GM18858 (cell line): ENCODE results near the gene RTL5.

Experiments used
- ATAC-seq: cut with Tn5 transposase; IDR thresholded peaks from one replicate; pipeline ENCODE4 v1.9.1; 2021; ENCODE audit not compliant: unreplicated experiment

Gene RTL5

DNA sequence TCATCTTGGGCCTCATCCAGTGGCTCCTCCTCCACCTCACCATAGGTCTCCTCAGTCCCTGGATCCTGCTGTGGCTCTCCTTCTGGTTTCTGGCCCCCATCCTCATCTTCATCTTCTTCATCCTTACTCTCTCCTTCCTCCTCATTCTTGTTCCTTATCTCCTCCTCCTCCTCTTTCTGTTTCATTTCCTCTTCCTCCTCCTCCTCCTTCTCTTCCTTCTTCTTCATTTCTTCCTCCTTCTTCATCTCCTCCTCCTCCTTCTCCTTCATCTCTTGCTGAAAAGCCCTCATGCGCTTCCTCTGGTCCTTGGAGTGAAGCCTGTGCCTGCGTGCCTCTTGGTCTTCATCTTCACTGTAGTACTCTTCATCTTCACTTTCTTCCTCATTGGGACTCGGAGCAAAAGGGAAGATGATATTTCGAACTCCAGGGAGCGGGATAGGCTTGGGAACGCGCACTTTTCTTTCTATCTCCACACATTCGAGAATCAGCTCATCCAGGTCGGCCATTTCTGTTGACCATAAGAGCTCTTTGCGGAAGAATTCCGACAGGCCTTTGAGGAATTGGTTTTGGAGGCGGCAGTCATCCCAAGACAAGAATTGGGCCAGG is 1.5 kb downstream of the RTL5 start:
- ATAC-seq = no peak

DNA sequence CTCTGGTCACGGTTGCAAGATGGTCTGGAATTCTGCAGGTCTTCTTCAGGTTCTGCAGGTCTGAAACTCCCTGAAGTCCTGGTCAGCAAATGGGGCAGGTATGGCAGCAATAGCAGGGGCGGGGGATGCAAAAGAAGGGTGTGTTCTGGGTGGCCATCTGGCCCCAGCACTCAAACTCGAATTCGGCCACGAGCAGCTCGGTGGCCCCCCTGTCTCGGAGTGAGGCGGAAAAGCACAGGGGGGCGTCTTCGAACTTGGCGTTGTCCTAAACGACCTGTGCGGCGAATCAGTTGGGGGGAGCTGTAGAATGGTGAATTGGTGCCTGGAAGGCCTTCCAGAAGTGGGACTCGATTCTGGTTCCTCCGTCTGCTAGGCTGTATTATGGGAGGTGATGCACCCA is 2.1 kb downstream of the RTL5 start:
- no peak for ATAC-seq

DNA sequence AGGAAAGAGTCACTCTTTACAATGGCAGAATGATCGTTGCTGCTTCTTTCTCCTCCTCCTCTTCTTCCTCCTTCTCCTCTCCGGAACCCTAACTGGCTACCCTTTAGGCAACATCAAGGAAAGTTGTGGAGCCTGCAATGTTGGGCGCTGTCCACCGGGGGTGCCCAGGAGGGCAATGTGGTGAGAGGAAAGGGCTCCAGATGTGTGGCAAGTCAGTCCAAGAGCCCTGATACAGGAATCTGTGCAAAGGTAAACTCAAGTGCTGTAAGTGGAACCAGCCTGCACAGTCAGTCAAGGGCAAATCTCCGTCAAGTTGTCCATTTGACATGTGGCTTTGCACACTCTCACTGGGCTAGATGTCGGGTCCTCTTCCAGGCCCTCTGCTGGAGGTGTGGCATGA is 2.8 kb downstream of the RTL5 start:
- no peak for ATAC-seq

DNA sequence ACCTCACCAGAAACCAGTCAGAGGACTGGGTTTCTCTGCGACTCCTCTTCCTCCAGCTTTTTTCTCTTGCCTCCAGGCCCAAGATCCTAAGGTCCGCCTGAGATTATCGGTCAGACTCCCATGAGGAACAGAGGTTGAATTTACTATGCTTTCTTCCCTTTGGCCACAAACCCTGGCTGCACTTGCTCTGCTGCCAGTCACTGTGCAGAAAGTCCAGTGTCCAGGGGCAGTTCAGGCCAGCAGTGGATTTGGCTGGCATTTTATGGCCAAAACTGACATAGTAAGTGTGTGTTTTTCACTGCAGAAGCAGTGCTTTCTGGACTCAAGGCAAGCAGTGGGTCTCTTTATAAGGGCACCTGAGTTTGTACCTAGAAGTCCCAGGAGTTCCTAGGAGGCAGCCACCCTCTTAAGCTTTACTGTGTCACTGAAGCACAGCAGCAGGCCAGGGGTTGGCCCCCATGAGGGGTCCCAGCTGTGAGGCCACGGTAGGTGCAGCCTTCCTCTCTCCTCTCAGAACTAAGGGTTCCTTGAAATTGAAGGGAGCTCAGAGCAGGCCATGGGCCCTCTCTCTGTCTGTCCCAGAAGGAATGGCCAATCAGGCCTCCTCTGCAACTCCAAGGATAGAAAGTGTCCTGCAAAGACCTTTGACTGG is 3.4 kb downstream of the RTL5 start:
- ATAC-seq = no peak

DNA sequence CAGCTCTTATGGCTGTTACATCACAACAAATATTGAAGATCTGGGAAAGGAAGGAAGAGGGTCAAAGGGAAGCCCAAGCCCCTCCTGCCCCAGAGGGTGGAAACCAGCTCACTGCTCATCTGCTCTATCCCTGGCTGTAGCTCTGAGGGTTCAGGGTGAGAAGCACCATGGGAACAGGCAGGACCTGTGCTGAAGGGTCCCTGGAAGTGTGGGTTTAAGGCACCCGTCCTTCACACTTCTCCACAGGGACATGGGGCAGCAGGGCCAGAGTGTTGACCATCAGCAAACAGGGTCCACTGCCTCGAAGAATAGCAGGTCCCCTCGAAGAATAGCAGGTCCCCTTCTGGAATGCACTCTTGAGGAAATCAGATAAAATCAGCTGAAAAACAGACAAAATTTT is 4.4 kb downstream of the RTL5 start:
- no peak for ATAC-seq

DNA sequence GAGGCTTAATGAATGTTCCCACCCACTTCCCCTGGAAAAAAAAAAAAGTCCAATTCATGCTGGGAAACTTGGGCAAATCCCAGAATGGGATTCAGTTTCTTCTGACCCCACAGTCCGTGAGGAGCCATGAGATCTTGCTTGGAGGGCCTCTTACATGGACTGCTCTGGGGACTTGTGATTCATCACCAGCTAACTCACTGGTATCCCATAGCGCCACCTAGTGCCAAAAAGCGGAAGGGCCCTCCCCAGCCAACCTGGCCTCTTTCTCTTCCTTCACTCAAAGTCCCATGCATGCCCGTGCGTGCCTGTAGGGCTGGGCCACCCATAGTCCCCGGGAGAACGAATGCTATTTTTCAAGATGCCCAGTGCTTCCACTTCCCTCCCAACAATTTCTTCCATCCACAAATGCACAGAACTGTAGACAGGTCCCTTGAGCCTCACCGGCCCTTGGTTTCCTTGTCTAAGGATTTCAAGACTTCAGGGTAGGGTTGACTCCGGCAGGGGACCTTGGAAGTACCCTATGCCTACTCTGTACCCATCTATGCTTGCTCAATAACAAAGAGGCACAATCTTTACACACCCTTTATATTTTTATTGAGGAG is 5.1 kb downstream of the RTL5 start:
- ATAC-seq = peak; percentile 44

DNA sequence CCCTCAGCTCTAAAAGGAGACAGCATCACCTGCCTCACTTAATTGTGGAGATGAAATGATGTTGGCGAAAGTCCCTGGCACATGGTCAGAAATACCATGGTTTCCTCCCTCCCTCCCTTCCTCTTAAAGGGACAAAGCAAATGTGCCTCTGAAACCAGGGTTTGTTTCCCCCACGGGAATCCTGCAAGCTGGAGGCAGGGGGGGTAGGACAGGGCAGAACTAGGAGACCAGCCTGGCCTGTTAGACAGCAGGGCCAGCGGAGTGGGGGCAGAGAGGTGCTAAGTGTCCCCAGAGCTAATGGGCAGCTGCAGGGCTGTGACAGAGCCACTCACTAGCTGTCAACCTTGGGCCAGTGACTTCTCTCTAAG is 5.7 kb downstream of the RTL5 start:
- no peak for ATAC-seq

DNA sequence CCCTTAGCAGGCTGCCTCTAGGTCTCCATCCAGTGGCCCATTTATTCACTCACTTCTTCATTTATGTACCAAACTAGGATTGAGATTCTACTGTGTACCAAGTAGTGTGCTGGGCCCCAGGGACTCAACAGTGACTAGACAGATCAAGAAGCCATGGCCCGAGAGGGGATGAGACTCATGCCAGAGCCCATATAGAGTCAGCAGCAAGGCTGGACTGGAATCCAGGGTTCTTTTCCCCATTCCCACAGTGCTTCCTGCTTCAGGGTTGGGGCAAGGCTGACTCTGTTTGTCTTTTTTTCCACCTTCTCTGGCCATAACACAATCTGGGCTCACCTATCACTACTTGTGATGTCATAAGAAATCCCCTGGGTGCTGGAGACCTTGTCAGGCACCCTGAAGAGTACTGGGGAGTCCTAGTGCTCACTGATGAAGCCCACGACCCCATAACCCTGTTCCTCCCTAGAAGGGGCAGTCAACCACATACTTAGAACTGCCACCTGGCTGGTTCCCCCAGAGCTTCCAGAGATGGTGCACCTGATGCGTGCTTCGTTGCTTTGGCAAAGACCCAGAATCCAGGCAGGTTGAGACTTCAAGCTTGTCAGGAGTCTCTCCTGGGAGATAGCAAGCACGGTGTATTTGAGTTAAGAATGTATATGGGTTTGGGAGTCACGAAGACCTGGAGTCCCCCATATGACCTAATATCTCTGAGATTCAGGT is 6.2 kb downstream of the RTL5 start:
- no peak for ATAC-seq

DNA sequence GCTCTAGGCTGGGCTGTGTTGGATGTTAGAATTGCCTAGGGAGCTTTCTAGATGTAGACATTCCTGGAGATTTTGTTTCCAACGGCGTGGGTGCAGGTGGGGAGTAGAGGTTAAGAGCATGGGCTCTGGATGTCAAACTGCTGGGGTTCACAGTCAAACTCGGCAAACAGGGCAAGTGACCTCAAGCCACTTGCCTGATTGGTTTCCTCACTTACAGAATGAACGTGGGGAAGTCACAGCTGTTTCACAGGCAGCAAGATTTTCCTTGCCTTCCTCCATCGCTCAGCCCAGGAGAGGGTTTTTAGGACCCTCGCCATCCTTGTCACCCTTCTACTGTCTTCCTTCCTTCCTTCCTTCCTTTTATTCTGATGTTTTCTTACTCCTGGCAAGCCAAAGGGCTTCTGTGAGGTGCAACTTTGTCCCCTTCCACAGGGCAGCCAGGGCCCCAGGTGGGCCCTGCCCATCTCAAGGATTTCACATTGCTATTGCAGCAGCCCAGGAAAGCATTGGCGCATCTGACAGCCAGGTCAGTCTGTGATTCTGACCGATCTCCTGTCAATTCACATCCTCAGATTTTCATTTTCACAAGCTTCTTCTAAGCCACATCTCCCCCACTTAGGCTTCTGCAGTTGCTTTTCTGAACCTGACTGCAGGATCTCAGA is 7.0 kb downstream of the RTL5 start:
- ATAC-seq = no peak

DNA sequence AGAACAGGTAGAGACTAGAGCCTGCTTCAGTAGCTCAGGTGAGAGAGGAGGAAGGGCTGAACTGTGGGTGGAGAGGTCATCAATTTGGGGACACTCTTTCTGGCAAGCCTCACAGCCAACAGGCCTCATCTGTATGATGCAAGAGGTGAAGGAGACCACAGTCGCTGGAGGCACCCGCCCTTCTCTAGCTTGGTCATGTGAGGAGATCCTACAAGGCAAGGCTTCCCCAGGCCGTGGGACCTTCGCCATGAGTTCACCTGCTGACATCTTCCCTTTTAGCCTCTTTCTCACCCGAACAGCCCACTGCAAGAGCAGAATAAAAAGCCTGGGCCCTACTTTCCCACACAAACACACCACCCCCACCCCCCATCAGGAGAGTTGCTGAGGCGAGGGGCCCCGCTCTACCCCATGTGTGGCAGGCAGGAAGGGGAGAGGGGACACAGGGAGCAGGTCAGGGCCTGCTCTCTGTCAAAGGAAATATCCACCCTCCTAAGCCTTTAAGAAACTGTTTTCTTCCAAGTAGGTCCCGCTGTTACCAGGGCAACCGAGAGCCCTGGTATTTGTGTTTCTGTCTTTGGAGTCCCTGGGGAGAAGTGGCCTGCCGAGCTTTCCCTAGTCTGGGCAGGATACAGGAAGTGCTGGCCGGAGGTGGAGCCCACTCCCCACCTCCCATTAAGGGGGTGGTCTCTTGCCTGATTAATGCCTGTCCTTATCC is 8.1 kb downstream of the RTL5 start:
- ATAC-seq = no peak

DNA sequence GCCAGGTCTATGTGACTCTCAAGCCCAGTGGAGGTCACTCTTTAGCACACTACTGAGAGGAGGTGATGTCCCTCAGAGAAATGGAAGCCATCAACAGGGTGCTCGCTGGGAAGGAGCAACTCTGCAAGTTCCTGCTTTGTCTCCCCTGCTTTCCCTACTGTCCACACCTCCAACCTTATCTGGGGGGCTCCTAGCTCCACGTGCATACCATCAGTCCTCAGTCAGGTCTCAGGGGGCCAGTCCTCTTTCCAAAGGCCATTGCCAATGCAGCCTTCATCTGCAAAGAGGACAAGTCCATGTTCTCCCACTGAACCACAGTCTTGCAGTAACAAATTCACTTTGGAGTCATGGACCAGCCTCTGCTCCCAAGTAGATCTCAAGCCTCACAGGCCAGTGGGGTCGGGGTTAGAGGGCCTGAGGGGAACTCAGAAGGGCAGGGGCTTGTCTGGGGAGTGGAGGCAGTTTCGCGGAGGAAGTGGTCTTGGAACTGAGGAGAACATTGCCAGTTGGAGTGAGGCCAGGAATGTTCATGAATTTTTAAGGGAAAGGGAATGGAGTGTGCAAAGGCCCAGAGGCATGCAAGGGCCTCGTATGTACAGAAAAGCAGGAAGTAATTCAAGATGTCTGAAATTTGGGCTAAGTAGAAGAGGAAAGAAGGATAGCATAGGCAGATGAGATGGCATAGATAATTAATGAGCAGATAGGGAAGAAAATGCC is 8.9 kb downstream of the RTL5 start:
- ATAC-seq = no peak

DNA sequence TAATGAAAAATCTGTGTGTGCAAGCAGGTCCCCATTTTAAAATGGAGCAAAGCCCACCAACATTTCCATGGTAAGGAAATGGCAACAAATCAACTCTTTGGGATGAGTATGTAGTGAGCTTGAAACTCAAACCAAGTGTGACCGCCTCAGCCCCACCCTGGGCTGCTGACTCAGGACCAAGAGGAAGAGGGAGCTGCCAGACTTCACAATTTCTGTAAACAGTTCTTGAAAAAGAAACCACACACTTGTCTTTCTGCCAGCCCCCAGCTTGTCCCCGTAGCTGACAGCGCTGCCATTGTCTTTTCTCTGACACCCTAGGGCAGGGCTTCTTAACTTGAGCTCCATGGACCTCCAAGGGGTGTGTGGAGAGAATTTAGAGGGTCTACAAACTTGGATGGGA is 10.3 kb downstream of the RTL5 start:
- no peak for ATAC-seq

DNA sequence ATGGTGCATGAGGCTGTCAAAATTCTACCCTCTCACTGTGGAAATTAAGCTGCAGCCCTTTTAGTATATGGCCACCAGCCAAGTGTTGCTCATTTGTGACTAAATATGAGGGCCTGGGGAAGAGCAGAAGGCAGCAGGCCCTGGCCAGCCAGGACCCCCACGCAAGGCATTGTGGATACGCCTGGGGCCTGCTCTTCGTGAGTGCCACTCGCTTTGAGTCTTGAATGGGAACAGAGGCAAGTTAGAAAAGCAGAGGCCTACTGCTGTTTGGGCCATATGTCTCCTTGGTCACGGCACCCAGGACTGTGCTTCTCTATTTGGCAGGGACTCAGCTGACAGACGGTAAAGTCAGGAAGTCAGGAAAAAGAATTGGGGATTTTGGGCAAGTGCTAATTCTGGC is 10.9 kb downstream of the RTL5 start:
- ATAC-seq = no peak

DNA sequence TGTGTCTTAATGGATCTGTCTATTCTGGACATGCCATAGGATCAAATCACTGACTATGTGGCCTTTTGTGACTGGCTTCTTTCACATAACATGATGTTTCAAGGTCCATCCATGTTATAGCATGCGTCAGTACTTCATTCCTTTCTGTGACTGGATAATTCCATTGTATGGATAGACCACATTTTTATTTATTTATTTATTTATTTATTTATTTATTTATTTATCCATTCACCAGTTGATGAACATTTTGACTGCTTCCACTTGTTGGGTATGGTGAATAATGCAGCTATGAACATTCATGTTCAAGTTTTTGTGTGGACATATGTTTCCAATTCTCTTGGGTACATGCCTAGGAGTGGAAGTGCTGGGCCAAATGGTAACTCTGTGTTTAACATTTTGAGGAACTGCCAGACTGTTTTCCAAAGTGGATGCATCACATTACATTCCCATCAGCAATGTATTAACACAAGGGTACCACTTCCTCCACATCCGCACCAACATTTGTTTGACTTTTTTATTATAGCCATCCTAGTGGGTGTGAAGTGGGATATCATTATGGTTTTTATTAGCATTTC is 14.0 kb downstream of the RTL5 start:
- no peak for ATAC-seq

DNA sequence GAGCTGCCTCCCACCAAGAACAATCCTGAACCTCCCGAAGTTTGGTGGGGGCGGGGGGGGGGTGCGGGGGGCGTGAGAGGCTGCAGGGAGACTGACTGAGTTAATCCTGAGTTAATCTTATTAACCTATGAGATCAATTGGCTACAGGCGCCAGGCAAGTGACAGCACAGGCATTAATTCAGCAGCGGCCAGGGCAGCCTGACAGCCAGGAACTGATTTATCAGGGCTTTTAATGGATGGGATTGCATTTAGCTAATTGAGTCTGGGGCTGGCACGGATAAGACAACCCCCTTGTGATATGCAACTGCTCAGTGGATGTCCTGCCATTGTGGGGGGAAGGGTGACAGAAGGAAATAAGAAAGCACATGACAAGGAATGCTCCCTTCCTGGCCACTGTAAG is 16.3 kb downstream of the RTL5 start:
- no peak for ATAC-seq

DNA sequence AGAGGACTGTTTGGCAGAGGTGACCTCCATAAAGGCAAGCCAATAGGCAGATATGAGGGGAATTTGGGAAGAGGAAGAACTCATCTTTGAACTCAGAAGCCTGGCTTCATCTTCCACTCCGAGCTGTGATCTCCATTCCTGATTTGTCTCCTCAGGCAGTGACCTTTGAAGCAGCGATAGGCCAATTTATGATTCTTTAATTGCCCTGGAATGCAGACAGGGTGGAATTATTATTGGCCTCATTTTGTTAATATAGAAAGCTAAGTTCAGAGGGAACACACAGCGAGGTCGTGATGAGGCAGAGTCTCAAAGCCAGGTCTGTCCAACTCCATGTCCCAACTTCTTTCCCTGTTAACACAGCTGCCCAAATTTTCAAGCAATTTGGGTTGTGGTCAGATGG is 16.9 kb downstream of the RTL5 start:
- ATAC-seq = no peak

DNA sequence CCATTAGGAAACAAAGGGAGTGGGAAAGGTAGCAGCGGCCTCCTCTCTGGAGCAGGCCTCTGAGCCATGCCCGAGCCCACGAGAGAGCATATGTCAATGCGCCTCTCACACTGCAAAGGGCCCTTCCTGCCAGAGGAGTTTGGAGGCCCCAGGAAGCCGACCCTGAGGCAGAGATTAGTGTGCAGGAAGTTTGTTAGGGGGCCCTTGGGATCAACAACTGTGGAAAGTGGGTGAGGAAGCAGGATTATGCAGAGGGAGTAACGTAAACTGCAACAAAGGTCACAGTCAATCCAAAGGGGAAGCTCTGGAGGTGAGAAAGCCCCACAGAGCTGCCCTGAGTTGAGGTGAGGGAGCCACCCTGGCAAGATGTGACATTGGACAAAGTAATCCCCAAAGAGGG is 17.4 kb downstream of the RTL5 start:
- ATAC-seq = no peak

DNA sequence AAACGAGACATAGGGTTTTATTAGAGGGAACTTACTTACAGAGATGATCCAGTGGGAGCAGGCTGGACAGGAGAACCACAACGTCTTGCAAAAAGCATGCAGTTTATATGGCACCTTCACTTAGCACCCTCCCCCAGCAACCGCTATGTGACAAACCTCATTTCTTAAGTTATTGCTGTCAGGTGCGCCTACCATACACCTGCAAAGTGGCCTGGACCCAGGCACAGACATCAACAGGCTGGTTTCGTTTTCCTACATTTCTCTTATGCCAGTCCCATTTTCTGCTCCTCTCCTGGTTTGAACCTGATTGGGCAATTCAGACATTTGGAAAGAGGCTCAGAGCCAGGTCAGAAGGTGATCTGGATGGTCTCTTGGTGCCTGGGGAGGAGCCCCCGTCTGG is 18.3 kb downstream of the RTL5 start:
- no peak for ATAC-seq

DNA sequence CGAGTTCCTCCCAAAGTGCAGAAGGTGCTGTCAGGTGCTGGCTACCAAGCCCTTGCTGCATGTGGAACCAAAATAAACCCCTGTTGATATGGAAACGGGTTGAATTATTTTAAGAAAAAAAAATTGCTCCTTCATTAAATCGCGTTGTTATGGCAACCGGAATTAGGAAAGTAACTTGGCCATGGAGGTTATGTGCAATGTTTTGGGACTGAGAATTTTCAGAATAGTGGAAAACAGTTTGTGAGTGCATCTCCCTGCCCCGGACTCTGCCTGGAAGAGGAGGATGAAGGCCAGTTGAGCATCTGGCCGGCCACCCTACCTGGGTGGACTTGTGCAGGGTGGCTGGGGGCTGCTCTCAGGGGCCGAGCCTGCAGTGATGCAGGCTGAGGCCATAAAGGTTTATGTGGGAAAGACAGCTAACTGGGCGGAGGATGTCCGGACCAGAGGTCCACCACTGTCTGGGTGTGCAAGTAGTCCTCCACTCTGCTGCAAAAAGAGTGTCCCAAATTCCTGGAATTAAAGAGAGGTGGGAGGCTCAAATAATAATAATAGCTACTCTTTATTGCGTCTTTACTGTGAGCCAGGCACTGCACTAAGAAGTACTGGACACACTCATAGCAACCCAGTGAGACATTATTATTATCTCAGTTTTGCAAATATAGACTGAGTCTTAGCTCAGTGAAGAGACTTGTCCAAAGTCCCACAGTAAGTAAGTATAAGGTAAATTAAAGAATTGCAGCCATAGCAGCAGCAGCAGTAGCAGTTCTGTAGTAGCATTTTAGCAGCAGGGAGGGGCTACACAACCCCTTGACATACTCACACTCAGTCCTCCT is 20.6 kb downstream of the RTL5 start:
- ATAC-seq = no peak
